Spleen (tissue), 7 donors: ENCODE measurements around the gene RNF14.
"Not testable (repeated sequence)": the region's sequence is repeated elsewhere in the genome, so short reads cannot be mapped to it uniquely, and the experiment has no call there.

Source experiments
- CTCF ChIP-seq, 11 experiments: fragments of 200-600 bp in 7 of 11; fragments of 450-650 bp in 4 of 11; sonication (generic) in 4 of 11; IDR thresholded peaks in 8 of 11; conservative IDR thresholded peaks in 3 of 11; 1 replicate in 7 of 11; 2 replicates in 4 of 11; pipeline versions ENCODE4 v1.4.0 to v1.8.0; 2016 to 2021; ENCODE audit warnings: antibody characterized with exemption in 11 of 11, inconsistent platforms in 4 of 11, mild to moderate bottlenecking in 1 of 11
- POLR2A ChIP-seq, 3 donors: fragments of 450-650 bp; IDR thresholded peaks; one replicate each; pipeline ENCODE4 v1.5.1; 2017; ENCODE audit warnings: antibody characterized with exemption in 3 of 3, mild to moderate bottlenecking in 1 of 3
- POLR2AphosphoS5 ChIP-seq, 3 donors: sonication (generic); formaldehyde crosslinking; IDR thresholded peaks; one replicate each; pipeline ENCODE4 v1.5.1; 2017; ENCODE audit warnings: antibody characterized with exemption in 3 of 3
- donor health status: DM: no; HTN: no; CAD: no; lungs with moderate emphysema.
- donor health status: DM: no; HTN: no; CAD: no.
- donor health status: DM: no; HTN: no; CAD: no.

DNA sequence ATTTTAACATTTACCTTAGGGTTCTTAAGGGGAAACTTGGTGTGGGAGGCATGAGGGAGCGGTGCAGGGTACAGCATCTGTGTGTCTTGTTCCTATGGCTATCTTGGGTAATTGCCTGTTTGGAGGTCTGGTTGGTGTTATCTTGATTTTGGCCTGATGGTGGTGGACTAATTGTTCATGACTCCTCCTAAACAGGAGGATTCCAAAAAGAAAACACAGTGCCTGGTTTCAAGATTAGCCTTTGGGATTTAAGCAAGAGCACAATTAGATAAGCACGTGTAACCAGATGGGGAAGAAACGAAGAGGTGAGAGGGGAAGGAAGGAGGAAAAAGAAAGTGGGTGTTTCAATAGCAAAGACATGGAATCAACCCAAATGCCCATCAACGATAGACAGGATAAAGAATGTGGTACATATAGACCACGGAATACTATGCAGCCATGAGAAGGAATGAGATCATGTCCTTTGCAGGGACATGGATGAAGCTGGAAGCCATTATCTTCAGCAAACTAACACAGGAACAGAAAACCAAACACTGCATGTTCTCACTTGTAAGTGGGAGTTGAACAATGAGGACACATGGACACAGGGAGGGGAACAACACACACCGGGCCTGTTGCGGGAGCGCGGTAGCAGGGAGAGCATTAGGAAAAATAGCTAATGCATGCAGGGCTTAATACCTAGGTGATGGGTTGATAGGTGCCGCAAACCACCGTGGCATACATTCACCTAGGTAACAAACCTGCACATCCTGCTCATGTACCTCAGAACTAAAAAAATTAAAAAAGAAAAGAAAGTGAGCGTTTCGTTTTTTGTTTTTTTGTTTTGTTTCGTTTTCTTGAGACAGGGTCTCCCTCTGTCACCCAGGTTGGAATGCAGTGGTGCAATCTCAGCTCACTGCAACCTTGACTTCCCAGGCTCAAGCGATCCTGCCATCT, 65.0 kb downstream of the RNF14 start:
- not testable (repeated sequence) for TF ChIP-seq CTCF (IDR thresholded peaks at IDR 0.05 in 8 of 11, conservative IDR thresholded peaks at IDR 0.05 in 3 of 11); POLR2A (IDR thresholded peaks at IDR 0.05); POLR2AphosphoS5 (IDR thresholded peaks at IDR 0.05)
